Measurements from ENCODE around the gene MSI2. TPM values are rescaled to one million over a fixed set of nuclear protein-coding genes. Genes with fewer than 3 reads are reported as not detected.

Gene MSI2
- total and polyA plus RNA-seq, 2 experiments from 2014 or later: 15.7 to 76.4 TPM

DNA sequence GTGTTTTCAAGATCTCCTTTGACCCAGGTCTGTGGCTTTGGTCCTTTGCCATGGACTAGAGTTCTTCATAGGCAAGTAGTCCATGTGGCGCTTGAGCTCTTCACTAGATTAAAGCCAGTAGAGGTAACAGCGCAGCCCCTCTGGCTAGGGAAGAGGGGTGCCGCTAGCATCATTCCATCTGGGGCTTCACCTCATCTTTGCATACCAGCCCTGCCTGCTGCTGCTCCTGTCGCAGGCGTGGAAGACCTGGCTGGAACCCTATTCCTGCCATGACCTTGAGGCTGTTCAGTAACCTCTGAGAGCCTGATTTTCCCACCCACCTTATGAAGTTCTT, 198.4 kb downstream of the MSI2 start:
- H3K9me3 ChIP-seq (ENCODE audit: low read depth): no peaks in the 10 kb centered on the region
- no peaks in the 10 kb centered on the region for H3K27me3 ChIP-seq
- TF ChIP-seq, protein P1, sequence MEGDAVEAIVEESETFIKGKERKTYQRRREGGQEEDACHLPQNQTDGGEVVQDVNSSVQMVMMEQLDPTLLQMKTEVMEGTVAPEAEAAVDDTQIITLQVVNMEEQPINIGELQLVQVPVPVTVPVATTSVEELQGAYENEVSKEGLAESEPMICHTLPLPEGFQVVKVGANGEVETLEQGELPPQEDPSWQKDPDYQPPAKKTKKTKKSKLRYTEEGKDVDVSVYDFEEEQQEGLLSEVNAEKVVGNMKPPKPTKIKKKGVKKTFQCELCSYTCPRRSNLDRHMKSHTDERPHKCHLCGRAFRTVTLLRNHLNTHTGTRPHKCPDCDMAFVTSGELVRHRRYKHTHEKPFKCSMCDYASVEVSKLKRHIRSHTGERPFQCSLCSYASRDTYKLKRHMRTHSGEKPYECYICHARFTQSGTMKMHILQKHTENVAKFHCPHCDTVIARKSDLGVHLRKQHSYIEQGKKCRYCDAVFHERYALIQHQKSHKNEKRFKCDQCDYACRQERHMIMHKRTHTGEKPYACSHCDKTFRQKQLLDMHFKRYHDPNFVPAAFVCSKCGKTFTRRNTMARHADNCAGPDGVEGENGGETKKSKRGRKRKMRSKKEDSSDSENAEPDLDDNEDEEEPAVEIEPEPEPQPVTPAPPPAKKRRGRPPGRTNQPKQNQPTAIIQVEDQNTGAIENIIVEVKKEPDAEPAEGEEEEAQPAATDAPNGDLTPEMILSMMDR (IDR thresholded peaks at IDR 0.05; ENCODE audit: low read depth, low read length): no peak
- H3K36me3 ChIP-seq: no peaks in the 10 kb centered on the region
- no peak overlapping the region for H3K27ac ChIP-seq
- H3K4me3 ChIP-seq: no peak overlapping the region
- peaks cover 3% of the 10 kb centered on the region for H3K4me1 ChIP-seq (ENCODE audit: low read depth)
- DNase-seq (ENCODE audit: low read depth in 1 of 2, low spot score in 1 of 2): no peak

DNA sequence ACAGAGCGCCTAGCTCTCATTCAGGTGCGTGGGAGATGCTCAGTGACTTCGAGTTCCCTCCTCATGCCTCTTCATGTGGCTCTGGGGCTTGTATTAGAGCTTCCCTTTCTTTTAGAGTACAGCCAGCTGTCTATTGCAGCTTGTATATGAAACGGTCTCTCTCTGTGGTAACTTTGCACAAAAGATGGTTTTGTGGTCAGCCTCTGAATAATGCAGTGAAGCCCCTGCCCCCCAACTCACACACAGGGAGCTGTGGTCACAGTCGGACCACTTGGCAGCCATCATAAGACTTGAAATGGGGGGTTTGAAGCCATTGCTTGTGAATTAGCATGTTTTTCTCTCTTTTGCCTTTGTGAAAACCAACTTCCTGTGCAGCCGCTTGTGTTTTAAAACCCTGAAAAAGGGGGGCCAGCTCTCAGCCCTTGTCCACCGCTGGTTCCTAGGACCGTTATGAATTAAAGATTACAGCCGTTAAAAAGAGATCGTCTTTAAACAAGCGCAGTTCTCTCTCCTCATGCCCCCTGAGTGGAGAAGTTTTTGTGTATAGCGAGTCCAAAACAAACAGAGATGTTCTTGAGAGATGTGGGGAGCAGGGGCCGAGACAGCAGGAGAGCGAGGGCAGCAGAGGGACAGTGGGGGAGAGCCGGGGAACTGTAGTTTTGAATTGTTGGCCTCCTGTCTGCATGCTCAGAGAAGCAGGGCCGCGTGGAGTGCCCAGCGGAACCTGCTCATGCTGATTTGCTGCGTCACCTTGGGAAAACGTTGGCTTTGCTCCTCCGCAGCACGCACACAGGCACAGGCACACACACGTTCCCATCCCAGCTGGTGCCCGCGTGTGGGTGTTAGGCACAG, 199.0 kb downstream of the MSI2 start:
- peaks cover 3% of the 10 kb centered on the region for H3K4me1 ChIP-seq (ENCODE audit: low read depth)
- peak in 1 of 2 donors; percentile 65 for DNase-seq (ENCODE audit: low read depth in 1 of 2, low spot score in 1 of 2)
- no peaks in the 10 kb centered on the region for H3K27me3 ChIP-seq
- H3K27ac ChIP-seq: no peak overlapping the region
- H3K9me3 ChIP-seq (ENCODE audit: low read depth): no peaks in the 10 kb centered on the region
- H3K36me3 ChIP-seq: no peaks in the 10 kb centered on the region
- TF ChIP-seq, protein P1 (IDR thresholded peaks at IDR 0.05; ENCODE audit: low read depth, low read length): no peak
- H3K4me3 ChIP-seq: no peak overlapping the region

DNA sequence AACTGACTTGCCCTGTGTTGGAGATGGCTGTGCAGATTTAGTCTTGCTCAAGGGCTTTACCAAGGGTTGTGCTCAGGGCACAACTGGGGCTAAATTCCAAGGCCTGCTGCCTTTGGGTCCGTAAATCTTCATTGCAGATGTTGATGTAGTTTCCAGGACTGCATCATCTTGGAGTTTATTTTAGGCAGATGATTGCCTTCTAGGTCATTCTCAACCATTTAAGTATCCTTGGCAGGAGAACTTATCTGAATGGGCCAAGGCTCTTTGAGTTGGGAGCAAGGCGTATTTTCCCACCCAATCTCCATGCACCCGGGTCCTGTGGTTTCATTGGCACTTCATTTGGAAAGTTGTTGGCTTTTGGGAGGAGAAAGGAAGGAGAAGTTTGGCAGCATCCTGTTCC, 200.3 kb downstream of the MSI2 start:
- DNase-seq (ENCODE audit: low read depth in 1 of 2, low spot score in 1 of 2): no peak
- H3K9me3 ChIP-seq (ENCODE audit: low read depth): no peaks in the 10 kb centered on the region
- TF ChIP-seq, protein P1 (IDR thresholded peaks at IDR 0.05; ENCODE audit: low read depth, low read length): no peak
- H3K4me3 ChIP-seq: no peak overlapping the region
- no peak overlapping the region for H3K27ac ChIP-seq
- peaks cover 3% of the 10 kb centered on the region for H3K4me1 ChIP-seq (ENCODE audit: low read depth)
- H3K36me3 ChIP-seq: no peaks in the 10 kb centered on the region
- no peaks in the 10 kb centered on the region for H3K27me3 ChIP-seq

DNA sequence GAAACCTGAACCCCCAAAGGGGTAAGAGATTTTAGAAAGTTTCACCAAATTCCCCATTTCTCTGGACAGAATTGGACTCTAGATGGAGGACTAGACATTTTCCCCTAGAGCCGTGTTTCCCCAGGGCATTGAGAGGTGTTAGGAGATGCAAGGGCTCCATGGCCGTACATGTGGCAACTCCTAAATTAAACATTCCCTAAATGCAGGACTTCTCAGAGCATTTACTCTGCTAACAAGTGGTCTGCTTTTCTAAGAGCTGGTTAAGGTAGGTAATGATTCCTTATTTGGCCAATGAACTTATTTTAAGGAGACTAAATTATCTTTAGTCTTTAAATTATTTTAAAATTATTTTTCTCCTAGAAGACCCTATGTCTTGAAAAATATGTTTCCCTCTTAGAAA, 200.9 kb downstream of the MSI2 start:
- Histone ChIP-seq H3K4me3 (no peak overlapping the region), H3K27ac (no peak overlapping the region)

DNA sequence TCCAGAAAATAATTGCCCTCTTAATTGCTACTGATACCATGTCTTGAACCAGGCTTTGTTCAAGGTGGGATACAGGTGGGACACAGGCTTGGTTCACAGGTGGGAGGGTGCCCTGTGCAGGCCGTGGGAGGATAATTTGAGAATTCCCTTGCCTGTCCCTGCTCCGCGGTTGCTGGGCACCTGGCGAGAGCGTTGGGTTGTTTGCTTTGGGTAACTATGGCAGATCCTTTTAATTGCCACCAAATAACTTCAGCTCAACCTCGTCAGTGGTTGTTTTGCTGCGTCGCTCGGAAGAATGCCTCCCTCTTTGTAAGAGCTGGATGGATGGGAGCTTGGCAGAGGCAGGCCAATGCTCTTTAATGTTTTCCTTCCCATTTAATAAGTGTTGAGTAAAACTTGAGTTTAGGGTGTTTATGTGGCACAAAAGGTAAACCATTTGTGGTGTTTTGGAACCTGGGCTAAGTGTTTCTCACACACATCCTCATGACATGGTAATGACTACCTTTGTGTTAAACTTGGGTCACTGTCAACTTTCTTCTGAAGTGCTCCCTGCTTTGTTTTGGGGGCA, 202.5 kb downstream of the MSI2 start:
- TF ChIP-seq, protein P1 (IDR thresholded peaks at IDR 0.05; ENCODE audit: low read depth, low read length): no peak
- no peaks in the 10 kb centered on the region for H3K27me3 ChIP-seq
- no peak overlapping the region for H3K4me3 ChIP-seq
- peaks cover 3% of the 10 kb centered on the region for H3K4me1 ChIP-seq (ENCODE audit: low read depth)
- DNase-seq (ENCODE audit: low read depth in 1 of 2, low spot score in 1 of 2): no peak
- no peaks in the 10 kb centered on the region for H3K9me3 ChIP-seq (ENCODE audit: low read depth)
- H3K36me3 ChIP-seq: no peaks in the 10 kb centered on the region
- H3K27ac ChIP-seq: no peak overlapping the region

More for the DNA sequence above, 200.9 kb downstream of the MSI2 start:
- Histone ChIP-seq H3K36me3 (no peaks in the 10 kb centered on the region), H3K4me1 (ENCODE audit: low read depth) (peaks cover 3% of the 10 kb centered on the region), H3K9me3 (ENCODE audit: low read depth) (no peaks in the 10 kb centered on the region), H3K27me3 (no peaks in the 10 kb centered on the region)
- no peak for DNase-seq (ENCODE audit: low read depth in 1 of 2, low spot score in 1 of 2)
- TF ChIP-seq, protein P1 (IDR thresholded peaks at IDR 0.05; ENCODE audit: low read depth, low read length): no peak
